ENCODE measurements around the gene ELSPBP1. TPM values are rescaled to one million over a fixed set of nuclear protein-coding genes. Genes with fewer than 3 reads are reported as not detected.
"Not testable (repeated sequence)": the region's sequence is repeated elsewhere in the genome, so short reads cannot be mapped to it uniquely, and the experiment has no call there.

The ELSPBP1 gene
- not detected for total RNA-seq
- long read RNA-seq = 0 reads

- intact Hi-C loops (cut with DNase I) = no loop called here
- no peak for DNase-seq (ENCODE audit: missing footprints)
- no peak for ATAC-seq
These were observed at the start of gene ELSPBP1 for GRCh38 chr19:47994209-47994802. Gene ELSPBP1, plus strand, starts transcription at chr19:47994632. Its CDS starts 14,036 bp downstream, at chr19:48008668.

- intact Hi-C loops (cut with DNase I); DNase-seq (ENCODE audit: missing footprints); ATAC-seq: not testable (repeated sequence)
These were observed 44.4 kb upstream of the ELSPBP1 start for GRCh38 chr19:47949852-47950521.

DNA sequence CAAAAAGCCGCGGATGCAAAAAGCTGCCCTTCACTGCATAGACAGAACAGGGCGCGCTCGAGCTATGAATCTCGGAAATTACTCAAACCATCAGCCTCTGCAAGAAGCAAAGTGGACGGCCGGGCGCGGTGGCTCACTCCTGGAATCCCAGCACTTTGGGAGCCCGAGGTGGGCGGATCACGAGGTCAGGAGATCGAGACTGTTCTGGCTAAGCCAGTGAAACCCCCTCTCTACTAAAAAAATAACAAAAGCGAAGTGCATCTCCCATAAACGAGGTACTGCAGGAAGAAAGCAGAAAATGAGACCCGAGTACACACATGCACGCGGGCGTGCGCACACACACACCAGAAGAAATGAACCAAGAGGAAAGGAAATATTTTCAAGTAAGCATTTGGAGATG lies 42.3 kb upstream of the ELSPBP1 start:
- DNase-seq (ENCODE audit: missing footprints); ATAC-seq; intact Hi-C loops (cut with DNase I): not testable (repeated sequence)

- intact Hi-C loops (cut with DNase I); ATAC-seq; DNase-seq (ENCODE audit: missing footprints): not testable (repeated sequence)
These were observed 38.5 kb upstream of the ELSPBP1 start for GRCh38 chr19:47955936-47956335.

GRCh38 chr19:47973529-47973928 lies 20.9 kb upstream of the ELSPBP1 start:
- ATAC-seq = no peak
- intact Hi-C loops (cut with DNase I) = no loop called here
- no peak for DNase-seq (ENCODE audit: missing footprints)

- DNase-seq (ENCODE audit: missing footprints) (no peak), ATAC-seq (no peak)
- intact Hi-C loops (cut with DNase I) = no loop called here
These were observed 3.1 kb upstream of the ELSPBP1 start for GRCh38 chr19:47991191-47991808.

GRCh38 chr19:47992070-47992469 lies 2.4 kb upstream of the ELSPBP1 start, which contains the start of gene BSPH1:
Gene BSPH1, minus strand, starts transcription at chr19:47992170. Its CDS starts 89 bp downstream, at chr19:47992081.
- ATAC-seq (no peak), DNase-seq (ENCODE audit: missing footprints) (no peak)
- intact Hi-C loops (cut with DNase I) = no loop called here

GRCh38 chr19:47996230-47996727 lies 1.8 kb downstream of the ELSPBP1 start:
- ATAC-seq (no peak), DNase-seq (ENCODE audit: missing footprints) (no peak)
- intact Hi-C loops (cut with DNase I) = no loop called here

DNA sequence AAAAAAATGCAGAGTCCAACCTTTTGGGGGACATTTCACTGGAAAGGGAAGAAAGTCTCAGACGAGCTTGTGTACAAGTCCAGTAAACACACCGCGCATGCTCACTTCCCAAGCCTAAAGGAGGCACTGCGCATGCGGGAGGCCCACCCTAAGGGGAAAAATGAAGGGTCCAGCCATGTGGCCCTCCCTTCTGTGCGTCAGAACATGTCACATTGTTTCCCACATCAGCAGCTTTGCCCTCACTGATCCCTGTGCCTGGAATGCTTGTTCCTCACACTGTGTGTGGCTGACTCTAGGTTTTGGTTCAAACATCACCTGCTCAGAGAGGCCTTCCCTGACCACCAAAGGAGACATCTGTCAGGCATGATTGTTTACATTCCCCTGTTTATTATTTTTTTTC lies 4.4 kb downstream of the ELSPBP1 start:
- ATAC-seq = no peak
- intact Hi-C loops (cut with DNase I) = no loop called here

DNA sequence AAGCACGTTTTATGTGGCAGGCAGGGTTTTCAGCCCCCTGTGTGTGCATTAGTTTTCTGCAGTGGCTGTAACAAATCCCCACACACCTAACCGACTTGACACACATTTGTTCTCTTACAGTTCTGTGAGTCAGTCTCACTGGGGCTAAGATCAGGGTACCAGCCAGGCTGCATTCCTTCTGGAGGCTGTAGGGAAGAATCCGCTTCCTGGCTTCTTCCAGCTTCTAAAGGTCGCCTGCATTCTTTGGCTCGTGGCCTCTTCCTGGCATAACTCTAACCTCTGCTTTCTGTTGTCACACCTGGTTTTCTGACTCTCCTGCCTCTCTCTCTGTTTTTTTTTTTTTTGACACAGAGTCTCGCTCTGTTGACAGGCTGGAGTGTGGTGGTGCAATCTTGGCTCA lies 6.4 kb downstream of the ELSPBP1 start:
- DNase-seq (ENCODE audit: missing footprints) (no peak), ATAC-seq (no peak)
- intact Hi-C loops (cut with DNase I) = no loop called here

More for the DNA sequence above, 4.4 kb downstream of the ELSPBP1 start:
- DNase-seq (ENCODE audit: missing footprints) = no peak

DNA sequence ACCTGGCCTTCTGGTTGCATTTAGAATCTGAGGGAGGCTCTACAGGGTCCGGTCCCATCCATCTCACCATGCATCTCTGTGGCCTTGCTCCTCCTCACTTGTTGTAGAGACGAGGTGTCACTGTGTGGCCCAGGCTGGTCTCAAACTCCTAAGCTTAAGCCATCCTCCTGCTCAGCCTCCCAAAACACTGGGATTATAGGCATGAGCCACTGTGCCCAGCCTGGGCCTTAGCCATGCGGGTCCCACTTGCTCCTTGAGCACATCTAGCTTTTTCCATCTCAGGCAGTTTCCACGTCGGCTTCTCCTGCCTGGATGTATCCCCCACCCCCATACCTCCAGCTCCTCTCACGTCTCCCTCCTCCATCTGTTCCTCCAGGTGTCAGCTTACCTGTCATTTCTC lies 9.8 kb downstream of the ELSPBP1 start:
- intact Hi-C loops (cut with DNase I) = no loop called here
- no peak for ATAC-seq
- no peak for DNase-seq (ENCODE audit: missing footprints)

DNA sequence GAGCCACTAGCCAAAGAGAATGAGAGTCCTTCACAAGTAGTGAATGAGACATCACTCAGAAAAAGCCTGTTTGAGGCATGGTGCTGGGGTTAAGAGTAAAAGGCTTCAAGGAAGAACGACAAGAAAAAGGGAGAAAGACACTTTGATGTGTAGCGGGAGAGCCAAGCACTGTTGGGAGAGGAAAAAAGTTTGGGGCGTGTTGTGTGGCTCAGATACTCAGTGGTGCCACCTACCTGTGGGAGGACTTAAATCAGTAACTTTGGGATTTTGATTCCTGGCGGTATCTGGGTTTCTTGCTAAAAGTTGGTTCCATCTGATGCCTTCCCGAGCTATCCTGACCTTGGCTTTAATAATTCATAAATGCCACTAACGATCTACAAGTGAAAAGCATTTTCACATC lies 12.3 kb downstream of the ELSPBP1 start:
- DNase-seq (ENCODE audit: missing footprints) (no peak), ATAC-seq (no peak)

DNA sequence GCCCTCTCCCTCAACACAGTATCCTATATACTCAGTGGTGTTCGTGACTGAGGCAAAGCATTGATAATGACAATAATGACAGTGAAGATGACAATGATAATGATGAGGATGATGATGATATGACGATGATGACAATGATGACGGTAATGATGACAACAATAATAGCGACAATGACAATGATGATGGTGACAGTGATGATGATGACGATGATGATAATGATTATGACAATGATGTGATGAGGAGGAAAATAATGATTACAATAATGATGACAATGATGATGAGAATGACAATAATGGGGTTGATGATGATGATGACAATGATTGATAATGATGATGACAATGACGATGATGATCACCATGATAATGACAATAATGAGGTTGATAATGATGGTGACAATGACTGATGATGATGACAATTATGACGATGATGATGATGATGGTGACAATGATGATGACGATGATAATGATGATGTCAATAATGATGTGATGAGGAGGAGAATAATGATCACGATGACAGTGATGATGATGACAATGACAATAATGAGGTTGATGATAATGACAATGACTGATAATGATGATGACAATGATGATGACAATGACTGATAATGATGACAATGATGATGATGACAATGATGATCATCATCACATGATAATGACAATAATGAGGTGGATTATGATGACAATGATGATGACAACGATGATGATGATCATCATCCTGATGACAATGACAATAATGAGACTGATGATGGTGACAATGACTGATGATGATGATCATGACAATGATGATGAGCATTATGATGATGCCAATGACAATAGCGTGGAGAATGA lies 16.7 kb downstream of the ELSPBP1 start:
- DNase-seq (ENCODE audit: missing footprints) (no peak), ATAC-seq (no peak)
- intact Hi-C loops (cut with DNase I) = no loop called here

More for the DNA sequence above, 12.3 kb downstream of the ELSPBP1 start:
- intact Hi-C loops (cut with DNase I) = no loop called here

DNA sequence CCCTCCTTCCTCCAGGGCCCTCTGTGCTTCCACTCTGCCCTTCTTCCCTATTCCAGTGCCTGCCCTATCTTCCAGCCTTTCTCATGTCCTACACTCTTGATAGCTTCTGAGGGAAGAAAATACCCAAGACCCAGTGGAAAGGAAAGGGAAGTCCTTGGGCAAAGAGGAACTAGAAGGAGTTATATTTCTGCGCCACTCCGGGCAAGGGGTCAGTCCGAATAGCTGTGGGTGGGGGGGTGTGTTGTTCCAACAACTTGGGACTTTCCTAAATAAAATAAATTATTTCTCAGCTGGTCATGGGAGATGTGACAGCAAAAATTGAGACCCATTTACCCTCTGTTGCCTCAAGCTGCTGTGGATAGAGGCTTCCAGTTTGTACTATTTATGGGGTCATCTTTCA lies 26.3 kb downstream of the ELSPBP1 start:
- intact Hi-C loops (cut with DNase I) = no loop called here
- ATAC-seq (no peak), DNase-seq (ENCODE audit: missing footprints) (no peak)

DNA sequence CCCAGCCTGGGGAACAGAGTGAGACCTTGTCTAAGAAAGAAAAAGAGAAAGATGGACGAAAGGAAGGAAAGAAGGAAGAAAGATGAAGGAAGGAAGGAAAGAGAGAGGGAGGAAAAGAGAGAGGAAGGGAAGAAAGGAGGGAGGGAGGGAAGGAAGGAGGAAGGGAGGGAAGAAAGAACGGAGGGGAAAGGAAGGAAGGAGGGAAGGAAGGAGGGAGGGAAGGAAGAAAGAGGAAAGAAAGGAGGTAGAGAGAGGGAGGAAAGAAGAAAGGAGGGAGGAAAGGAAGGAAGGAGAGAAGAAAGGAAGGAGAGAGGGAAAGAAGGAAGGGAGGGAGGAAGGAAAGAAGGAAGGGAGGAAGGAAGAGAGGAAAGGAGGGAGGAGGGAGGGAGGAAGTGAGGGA lies 28.6 kb downstream of the ELSPBP1 start:
- no peak for ATAC-seq
- intact Hi-C loops (cut with DNase I) = no loop called here

DNA sequence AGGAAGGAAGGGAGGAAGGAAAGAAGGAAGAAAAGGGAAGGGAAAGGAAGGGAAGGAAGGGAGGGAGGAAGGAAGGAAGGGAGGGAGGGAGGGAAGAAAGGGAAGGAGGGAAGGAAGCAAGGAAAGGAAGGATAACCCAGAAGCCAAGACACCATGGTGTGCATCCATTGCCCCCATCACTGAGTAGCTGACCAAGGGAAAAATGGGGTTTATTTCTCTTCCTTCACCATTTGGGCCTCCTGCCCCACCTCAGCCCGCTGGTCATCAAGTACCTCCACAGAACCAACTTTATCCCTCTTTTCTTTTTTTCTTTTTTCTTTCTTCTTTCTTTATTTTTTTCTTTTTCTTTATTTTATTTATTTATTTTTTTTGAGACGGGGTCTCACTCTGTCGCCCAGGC lies 29.1 kb downstream of the ELSPBP1 start:
- intact Hi-C loops (cut with DNase I) = no loop called here
- DNase-seq (ENCODE audit: missing footprints) = no peak
- ATAC-seq = no peak

More for the DNA sequence above, 28.6 kb downstream of the ELSPBP1 start:
- no peak for DNase-seq (ENCODE audit: missing footprints)

DNA sequence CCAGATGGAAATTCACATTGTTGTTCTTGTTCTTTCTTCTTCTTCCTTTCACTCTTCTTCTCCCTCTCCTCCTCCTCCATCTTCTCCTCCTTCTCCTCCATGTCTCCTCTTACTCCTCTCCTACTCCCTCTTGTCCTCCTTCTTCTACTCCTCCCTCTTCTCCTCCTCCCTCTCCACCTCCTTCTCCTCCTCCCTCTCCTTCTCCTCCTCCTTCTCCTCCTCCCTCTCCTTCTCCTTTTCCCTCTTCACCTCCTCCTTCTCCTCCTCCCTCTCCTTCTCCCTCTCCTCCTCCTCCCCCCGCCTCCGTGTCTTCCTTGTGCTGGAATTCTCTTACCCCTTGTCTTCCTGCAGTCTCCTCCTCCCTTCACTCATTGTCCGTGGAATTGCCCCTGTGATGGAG lies 31.0 kb downstream of the ELSPBP1 start:
- DNase-seq (ENCODE audit: missing footprints) = no peak
- intact Hi-C loops (cut with DNase I) = no loop called here

DNA sequence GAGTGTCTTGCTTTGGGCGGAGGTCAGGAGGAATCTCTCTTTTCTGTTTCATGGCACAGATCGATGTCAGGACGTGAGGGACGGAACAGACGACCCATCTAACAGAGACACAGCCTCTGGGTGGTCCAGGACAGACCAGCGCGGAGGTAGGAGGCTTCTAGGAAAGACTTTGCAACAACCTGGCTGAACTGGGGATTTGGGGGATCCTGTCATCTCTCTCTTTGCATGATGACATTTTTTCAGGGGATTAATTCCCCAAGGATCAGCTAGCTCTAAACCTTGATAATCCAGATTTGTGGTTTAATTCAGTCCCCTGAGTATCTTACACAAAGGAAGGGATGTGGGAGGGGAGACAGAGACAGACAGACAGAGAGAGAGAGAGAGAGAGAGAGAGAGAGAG lies 35.0 kb downstream of the ELSPBP1 start:
- DNase-seq (ENCODE audit: missing footprints) = no peak
- intact Hi-C loops (cut with DNase I) = no loop called here

More for the DNA sequence above, 31.0 kb downstream of the ELSPBP1 start:
- no peak for ATAC-seq

DNA sequence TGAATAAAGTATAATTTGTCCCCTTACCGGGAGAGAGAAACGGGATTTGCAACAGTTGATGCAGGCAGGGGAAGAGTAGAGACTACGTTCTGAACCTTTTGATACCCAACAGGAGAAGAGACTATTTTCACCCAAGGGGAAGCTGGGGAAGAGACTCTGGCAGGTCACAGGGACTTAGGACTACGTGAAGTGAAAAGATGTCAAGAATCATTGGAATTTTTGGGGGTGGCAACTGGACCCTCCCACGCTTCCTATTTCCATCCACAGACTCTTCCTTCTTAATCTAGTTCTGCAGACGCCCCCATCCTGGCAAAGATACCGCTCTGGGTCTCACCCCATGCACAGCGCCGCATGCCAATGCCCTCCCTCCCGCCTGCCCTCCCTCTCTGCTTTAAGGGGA lies 35.6 kb downstream of the ELSPBP1 start:
- intact Hi-C loops (cut with DNase I) = no loop called here

More for the DNA sequence above, 35.0 kb downstream of the ELSPBP1 start:
- ATAC-seq = no peak

More for the DNA sequence above, 35.6 kb downstream of the ELSPBP1 start:
- DNase-seq (ENCODE audit: missing footprints) (no peak), ATAC-seq (no peak)

Measured in Right ventricle myocardium inferior (tissue), 1 donor.